ENCODE data around the gene NHS.

Gene NHS

DNA sequence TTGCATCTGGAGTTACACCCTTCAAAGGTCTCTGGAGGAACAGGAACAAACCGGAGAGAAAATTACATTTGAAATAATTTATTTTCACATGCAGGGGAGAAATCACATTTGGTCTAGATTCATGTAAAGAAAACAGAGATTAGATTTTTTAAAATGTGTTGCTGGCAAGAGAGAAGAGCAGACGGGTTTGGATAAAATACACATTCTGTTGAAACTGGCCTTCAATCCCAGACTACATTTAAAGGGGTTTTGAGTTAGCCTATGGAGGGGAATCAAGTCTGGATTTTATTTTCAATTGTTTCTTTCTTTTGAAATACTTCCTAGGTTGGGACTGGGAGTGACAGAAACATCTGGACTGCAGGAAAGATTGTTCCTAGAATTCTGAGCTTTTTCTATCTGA lies 180.8 kb downstream of the NHS start:
- no peak overlapping the region for H3K4me3 ChIP-seq (replicated peaks; ENCODE audit: low read depth, low read length)
- DNase-seq (ENCODE audit: low read depth) = no peak
- TF ChIP-seq, protein P1, sequence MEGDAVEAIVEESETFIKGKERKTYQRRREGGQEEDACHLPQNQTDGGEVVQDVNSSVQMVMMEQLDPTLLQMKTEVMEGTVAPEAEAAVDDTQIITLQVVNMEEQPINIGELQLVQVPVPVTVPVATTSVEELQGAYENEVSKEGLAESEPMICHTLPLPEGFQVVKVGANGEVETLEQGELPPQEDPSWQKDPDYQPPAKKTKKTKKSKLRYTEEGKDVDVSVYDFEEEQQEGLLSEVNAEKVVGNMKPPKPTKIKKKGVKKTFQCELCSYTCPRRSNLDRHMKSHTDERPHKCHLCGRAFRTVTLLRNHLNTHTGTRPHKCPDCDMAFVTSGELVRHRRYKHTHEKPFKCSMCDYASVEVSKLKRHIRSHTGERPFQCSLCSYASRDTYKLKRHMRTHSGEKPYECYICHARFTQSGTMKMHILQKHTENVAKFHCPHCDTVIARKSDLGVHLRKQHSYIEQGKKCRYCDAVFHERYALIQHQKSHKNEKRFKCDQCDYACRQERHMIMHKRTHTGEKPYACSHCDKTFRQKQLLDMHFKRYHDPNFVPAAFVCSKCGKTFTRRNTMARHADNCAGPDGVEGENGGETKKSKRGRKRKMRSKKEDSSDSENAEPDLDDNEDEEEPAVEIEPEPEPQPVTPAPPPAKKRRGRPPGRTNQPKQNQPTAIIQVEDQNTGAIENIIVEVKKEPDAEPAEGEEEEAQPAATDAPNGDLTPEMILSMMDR (IDR thresholded peaks at IDR 0.05; ENCODE audit: low read length, missing control alignments) = no peak

DNA sequence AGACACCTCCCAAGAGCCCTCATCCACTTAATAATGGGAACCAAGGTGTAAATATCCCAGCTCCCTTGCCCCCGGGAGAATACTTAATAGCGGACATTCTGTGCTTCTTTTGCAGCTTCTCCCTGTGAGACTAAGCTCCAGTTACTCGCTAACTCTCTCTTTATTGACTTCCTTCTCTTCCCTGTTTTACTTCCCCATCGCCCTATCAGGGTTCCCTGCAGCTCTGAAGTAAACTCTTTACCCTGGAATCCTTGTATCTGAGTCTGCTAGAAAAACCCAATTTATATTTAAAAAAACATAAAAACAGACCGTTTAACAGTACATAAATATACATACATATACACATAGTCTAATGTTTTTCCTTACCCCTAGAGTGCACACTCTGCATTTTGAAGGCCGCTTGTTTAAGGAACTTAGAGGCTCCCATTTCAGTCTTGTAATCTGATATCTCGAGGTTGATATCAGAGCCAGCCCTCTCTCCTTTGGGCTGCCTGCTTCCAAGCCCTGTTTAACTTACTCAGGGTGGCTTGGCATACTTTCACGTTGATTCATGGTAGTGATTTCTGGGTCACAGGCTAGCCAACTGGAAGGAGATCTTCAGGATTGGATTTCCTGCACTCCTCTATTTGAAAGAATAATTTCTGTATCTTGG lies 184.9 kb downstream of the NHS start:
- no peak overlapping the region for H3K4me3 ChIP-seq (replicated peaks; ENCODE audit: low read depth, low read length)
- TF ChIP-seq, protein P1 (IDR thresholded peaks at IDR 0.05; ENCODE audit: low read length, missing control alignments) = no peak
- DNase-seq (ENCODE audit: low read depth) = peak; percentile 65

DNA sequence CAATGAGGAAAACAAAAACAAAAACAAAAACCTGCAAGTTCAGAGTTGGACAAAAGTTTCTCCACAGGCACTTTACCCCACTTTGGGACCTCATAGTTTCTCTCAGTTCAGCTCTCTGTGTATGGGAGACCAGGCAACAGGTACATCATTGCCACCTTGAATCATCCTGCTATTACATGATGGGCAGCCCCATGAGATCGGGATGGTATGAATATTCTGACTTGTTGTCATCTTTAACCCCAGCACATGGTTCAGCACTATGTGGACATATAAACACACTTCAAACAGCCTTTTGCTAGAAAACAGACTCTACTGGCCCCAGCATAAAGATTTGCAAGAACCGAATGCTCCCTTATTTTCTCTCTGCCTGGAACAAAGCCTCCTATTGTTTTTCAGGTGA lies 185.4 kb downstream of the NHS start:
- no peak for DNase-seq (ENCODE audit: low read depth)
- H3K4me3 ChIP-seq (replicated peaks; ENCODE audit: low read depth, low read length) = no peak overlapping the region
- TF ChIP-seq, protein P1 (IDR thresholded peaks at IDR 0.05; ENCODE audit: low read length, missing control alignments) = no peak

DNA sequence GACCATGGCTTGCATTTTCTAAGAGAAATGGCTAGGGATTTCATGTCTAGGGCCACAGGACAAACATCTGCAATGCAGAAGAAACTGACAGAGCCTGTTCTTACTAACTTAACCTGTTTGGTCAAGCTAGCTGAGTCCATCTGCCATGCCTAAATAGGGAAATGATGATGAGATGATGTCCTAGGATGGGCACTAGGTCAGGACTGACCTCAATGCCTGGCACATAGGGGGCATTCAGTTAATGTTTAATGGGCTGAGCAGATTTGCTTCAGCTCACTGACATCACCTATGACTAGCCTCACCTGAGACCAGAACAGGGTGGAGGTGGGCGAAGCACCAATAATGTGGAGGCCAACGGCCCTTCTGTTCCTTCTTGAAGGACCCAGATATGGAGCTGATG lies 188.1 kb downstream of the NHS start:
- DNase-seq (ENCODE audit: low read depth) = no peak
- TF ChIP-seq, protein P1 (IDR thresholded peaks at IDR 0.05; ENCODE audit: low read length, missing control alignments) = no peak

DNA sequence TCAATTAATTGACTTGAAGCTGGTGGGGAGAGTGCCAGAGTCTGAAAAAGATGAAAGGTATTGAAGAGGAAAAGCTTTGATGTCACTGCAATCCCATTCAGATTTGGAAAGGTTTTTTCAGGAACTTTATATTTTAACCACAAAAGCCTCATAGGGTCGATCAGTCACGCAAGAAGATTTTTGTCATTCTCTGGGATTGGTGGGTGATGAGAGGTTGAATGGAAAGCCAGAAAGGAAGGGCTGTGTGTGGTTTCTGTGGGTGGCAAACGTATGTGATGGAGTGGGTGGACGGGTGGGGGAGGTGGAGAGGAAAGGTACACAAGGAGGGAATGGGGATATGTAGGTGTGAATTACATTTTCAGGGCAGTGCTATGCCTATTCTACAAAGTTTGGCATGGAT lies 188.5 kb downstream of the NHS start:
- DNase-seq (ENCODE audit: low read depth) = no peak
- TF ChIP-seq, protein P1 (IDR thresholded peaks at IDR 0.05; ENCODE audit: low read length, missing control alignments) = no peak

More for the DNA sequence above, 188.1 kb downstream of the NHS start:
- no peak overlapping the region for H3K4me3 ChIP-seq (replicated peaks; ENCODE audit: low read depth, low read length)

DNA sequence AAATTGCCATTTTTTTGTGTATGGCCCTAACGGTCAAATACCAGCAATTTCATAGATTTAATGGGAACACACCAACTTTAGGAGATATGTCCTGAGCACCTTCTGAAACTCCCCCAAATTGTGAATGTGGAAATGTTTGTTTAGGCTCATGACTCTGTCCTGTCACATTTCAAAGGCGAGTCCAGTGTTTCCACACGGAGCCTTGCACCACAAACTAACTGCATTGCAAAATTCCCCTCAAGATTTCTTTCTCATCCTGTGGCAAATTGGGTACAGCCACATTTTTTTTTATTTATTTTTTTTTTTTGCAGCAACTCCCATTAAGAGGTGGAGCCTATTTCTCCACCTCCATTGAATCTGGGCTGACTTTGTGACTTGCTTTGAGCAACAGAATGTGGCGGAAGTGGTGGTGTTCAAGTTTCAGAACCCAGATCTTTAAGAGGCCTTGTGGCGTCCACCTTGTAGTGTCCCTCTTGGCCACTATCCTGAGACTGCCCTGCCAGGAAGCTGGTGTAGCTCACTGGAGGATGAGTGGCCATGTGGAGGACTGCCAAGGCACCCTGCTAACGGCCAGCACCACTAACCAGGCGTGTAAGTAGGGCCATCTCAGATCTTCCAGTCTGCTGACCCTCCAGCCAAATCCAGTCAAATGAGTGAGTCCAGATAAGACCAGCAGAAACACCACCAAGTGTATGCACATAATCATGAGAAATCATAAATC lies 189.8 kb downstream of the NHS start:
- no peak for DNase-seq (ENCODE audit: low read depth)
- no peak overlapping the region for H3K4me3 ChIP-seq (replicated peaks; ENCODE audit: low read depth, low read length)
- TF ChIP-seq, protein P1 (IDR thresholded peaks at IDR 0.05; ENCODE audit: low read length, missing control alignments) = no peak

More for the DNA sequence above, 188.5 kb downstream of the NHS start:
- H3K4me3 ChIP-seq (replicated peaks; ENCODE audit: low read depth, low read length) = no peak overlapping the region
